Measurements from ENCODE around the gene SIRT5.

The SIRT5 gene

DNA sequence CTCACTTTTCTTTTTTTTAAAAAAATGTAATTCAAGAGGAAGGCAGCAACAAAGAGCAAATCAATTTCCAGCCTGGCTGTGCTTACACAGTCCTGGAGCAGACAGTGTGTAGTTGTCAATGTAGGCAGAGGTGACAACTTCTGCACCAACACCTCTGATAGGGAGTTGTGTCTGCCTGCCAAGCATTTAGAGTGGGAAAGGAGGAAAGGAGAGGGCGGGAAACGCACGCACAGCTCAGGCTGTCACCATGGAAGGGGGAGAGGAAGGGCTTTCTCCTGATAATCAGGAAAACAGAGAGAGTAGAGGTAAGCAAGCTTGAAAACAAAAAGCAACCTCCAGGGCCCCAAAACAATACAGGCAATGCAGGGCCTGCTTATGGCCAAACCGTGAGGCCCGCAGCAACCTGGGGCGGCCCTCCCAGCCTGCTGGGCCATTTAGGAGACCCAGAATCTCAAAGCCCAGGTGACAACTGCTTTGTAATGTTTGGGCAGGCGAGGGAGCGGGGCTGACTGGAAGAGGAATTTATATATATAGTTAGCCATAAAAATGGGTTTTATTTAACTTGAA, 45.5 kb upstream of the SIRT5 start:
- TF ChIP-seq, protein P1, sequence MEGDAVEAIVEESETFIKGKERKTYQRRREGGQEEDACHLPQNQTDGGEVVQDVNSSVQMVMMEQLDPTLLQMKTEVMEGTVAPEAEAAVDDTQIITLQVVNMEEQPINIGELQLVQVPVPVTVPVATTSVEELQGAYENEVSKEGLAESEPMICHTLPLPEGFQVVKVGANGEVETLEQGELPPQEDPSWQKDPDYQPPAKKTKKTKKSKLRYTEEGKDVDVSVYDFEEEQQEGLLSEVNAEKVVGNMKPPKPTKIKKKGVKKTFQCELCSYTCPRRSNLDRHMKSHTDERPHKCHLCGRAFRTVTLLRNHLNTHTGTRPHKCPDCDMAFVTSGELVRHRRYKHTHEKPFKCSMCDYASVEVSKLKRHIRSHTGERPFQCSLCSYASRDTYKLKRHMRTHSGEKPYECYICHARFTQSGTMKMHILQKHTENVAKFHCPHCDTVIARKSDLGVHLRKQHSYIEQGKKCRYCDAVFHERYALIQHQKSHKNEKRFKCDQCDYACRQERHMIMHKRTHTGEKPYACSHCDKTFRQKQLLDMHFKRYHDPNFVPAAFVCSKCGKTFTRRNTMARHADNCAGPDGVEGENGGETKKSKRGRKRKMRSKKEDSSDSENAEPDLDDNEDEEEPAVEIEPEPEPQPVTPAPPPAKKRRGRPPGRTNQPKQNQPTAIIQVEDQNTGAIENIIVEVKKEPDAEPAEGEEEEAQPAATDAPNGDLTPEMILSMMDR (IDR thresholded peaks at IDR 0.05; ENCODE audit: low read depth, low read length): no peak
- H3K4me3 ChIP-seq (ENCODE audit: low read depth, low read length): no peak overlapping the region

DNA sequence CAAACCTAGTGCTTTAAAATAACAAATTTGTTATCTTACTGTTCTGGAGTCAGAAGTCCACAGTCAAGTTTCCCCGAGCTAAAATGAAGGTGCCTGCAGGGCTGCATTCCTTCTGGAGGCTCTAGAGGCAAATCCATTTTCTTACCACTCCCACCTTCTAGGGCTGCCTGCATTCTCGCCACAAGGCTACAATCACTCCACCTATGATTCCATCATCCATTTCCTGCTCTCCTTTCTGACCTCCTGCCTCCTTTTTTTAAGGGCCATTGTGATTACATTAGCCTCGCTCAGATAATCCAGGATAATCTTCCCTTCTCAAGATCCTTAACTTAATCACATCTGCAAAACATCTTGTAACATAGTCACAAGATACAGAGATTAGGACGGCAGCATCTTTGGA, 42.4 kb upstream of the SIRT5 start:
- H3K4me3 ChIP-seq (ENCODE audit: low read depth, low read length): no peak overlapping the region
- TF ChIP-seq, protein P1 (IDR thresholded peaks at IDR 0.05; ENCODE audit: low read depth, low read length): no peak

DNA sequence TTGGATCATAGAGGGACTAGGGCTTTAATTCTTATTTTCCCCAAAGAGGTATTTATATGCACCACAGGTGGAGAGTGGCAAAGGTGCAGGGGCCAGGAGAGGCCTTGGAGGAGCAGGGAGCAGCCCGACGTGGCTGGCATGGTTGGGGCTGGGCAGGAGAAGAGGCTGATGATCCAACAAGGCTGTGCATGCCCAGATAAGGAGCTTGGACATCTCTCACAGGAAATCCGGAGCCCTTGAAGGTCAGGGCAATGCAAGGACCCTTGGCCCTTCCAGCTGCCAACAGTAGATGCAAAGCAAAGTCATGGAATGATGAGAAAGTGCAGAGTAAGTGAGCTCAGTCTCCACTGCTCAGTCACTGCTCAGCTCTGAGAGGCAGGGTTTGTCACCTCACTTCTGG, 39.9 kb upstream of the SIRT5 start:
- TF ChIP-seq, protein P1 (IDR thresholded peaks at IDR 0.05; ENCODE audit: low read depth, low read length): no peak
- no peak overlapping the region for H3K4me3 ChIP-seq (ENCODE audit: low read depth, low read length)

DNA sequence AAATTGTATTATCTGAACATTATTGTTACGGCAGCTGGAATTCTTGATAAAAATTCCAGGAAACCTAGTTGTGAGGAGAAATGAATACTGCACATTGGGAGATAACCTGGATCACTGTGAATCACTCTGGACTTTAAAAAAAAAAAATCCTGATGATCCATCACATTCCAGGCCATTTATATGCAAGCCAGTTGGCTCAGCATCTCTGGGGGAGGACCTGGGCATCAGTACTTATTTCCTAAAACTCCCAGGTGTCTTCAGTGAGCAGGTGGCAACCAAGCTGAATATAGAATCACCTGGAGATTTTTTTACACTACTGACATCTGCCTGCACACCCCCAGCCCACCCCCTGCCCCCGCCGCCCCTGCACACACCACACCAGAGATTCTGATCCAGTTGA, 39.1 kb upstream of the SIRT5 start:
- H3K4me3 ChIP-seq (ENCODE audit: low read depth, low read length): no peak overlapping the region
- TF ChIP-seq, protein P1 (IDR thresholded peaks at IDR 0.05; ENCODE audit: low read depth, low read length): no peak

DNA sequence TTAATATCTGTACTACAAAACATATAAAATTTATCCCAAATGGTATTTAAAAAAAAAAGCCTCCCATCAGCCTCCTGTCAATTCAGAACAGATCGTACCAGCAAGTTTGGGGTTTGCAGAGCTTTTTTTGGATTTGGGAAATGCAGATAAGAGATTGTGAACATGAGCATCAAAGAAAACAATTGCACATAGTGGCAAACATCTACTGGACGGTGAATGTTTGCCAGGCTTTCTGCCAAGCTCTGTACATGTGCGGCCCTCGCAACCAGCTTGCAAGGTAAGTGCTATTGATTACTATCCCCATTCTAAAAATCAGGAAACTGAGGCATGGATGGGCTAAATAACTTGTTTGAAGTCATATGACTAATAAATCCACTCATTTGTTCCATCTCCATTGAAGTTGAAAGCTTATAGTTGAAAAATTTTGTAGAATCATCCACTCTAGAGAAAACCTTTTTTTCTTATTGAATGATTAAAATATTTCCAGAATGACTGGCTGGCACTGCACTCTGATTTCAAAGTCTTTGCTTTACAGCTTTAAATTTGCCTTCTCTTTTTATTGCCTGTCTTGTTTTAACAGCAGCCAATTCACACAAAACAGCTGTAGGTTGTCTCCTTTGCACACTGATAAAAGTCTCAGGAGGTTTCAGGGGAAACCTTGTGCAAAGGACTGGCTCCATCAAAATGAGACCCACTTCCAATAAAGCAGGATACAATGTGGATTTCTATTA, 37.4 kb upstream of the SIRT5 start:
- no peak overlapping the region for H3K4me3 ChIP-seq (ENCODE audit: low read depth, low read length)
- TF ChIP-seq, protein P1 (IDR thresholded peaks at IDR 0.05; ENCODE audit: low read depth, low read length): no peak

DNA sequence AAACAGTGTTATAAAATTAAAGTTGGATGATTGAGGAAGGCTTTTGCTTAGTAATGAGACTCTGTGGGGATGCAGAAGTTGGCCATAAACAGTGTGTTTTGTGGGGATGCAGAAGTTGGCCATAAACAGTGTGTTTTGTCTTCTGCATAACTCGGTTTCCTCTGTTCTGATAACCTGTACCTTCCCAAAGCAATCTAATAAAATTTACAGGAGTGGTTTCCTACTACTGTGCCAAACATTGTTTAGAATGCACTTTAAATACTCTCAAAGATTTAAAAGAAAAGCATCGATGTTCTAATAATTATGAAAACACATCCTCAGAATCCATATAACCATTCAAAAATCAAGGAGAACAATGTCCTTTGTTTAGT, 36.9 kb upstream of the SIRT5 start:
- TF ChIP-seq, protein P1 (IDR thresholded peaks at IDR 0.05; ENCODE audit: low read depth, low read length): no peak
- no peak overlapping the region for H3K4me3 ChIP-seq (ENCODE audit: low read depth, low read length)

DNA sequence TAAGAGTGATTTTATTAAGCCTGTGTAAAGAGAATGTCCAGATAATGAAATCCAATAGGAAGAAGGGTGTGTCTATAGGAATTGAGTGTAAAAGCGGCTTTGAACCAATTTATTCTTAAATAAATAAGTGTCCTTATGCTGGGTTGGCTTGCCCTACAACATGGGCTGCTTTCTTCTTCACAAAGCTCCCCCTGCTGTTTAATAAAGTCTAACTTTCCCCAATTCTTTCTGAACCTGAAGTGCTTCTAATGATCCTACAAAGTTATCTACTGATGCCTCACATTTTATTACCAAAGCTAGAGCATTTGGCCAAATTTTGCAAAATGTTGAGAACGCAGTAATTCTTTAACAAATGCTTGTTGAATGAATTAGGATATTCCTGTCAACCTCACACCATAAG, 36.3 kb upstream of the SIRT5 start:
- no peak overlapping the region for H3K4me3 ChIP-seq (ENCODE audit: low read depth, low read length)
- TF ChIP-seq, protein P1 (IDR thresholded peaks at IDR 0.05; ENCODE audit: low read depth, low read length): 0 out of 2 replicates have a peak, but pooled peaks have one; percentile 5

Measured in WI38 (cell line).